Breast epithelium (tissue), 3 donors: ENCODE measurements around the gene RNF223.

Experiments
- POLR2A ChIP-seq: fragments of 450-650 bp; IDR thresholded peaks from one replicate; pipeline ENCODE4 v1.6.1; 2016; ENCODE audit warnings: antibody characterized with exemption, mild to moderate bottlenecking, moderate library complexity
- POLR2AphosphoS5 ChIP-seq, 3 donors: sonication (generic); formaldehyde crosslinking; IDR thresholded peaks; one replicate each; pipeline ENCODE4 v1.6.1; 2017; ENCODE audit warnings: antibody characterized with exemption in 3 of 3
- TF ChIP-seq, protein P1 (sequence below), 3 donors: fragments of 450-650 bp; IDR thresholded peaks; one replicate each; pipeline ENCODE4 v1.5.1; 2016 to 2017; ENCODE audit warnings: antibody characterized with exemption in 3 of 3, mild to moderate bottlenecking in 3 of 3, moderate library complexity in 3 of 3

DNA sequence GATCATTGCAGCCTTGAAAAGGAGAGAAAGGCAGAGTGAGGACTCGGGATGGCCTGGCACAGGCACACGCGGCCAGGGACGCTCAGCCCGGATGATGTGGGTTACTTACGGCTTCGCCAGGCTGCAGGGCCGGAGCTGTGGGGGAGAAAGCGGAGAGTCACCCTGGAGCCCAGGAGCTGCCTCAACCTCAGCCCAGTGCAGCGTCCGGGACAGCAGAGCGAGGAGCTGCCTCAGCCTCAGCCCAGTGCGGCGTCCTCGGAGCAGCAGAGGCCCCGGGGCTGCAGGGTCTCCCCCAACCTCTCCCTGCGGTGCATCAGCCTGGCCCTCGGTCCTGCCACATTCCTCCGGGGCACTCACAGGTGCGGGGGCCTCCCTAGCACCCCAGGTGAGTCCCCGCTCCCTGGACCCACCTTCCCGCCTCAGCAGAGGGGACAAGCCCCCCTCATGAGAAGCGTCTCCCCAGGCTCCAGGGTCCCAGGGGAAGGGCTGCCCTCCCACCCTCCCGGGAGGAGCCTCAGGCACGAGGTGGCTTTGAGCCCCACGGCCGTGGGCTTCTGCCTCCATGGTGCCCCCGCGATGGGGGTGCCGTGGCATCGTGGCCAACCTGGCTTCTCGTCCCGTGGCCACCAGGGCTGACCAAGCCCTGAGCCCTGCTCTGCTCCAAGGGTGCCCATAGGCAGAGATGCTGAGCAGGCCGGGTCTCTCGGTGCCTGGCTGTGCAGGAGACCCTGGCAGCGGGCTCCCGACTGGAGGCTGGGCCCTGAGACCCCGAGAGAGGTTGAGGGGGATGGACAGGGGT is 10.5 kb upstream of the RNF223 start:
- TF ChIP-seq, protein P1, sequence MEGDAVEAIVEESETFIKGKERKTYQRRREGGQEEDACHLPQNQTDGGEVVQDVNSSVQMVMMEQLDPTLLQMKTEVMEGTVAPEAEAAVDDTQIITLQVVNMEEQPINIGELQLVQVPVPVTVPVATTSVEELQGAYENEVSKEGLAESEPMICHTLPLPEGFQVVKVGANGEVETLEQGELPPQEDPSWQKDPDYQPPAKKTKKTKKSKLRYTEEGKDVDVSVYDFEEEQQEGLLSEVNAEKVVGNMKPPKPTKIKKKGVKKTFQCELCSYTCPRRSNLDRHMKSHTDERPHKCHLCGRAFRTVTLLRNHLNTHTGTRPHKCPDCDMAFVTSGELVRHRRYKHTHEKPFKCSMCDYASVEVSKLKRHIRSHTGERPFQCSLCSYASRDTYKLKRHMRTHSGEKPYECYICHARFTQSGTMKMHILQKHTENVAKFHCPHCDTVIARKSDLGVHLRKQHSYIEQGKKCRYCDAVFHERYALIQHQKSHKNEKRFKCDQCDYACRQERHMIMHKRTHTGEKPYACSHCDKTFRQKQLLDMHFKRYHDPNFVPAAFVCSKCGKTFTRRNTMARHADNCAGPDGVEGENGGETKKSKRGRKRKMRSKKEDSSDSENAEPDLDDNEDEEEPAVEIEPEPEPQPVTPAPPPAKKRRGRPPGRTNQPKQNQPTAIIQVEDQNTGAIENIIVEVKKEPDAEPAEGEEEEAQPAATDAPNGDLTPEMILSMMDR (IDR thresholded peaks at IDR 0.05) = no peak
- no peak for TF ChIP-seq POLR2A
- no peak for TF ChIP-seq POLR2AphosphoS5 (IDR thresholded peaks at IDR 0.05)
